Stomach smooth muscle (tissue), 2 donors: ENCODE data around the gene LBX2.

ENCODE experiments used
- H3K27ac ChIP-seq: one replicate; pipeline ENCODE4 v1.7.0; 2013; ENCODE audit warnings: mild to moderate bottlenecking, low read length, inconsistent platforms
- H3K27me3 ChIP-seq, 2 donors: one replicate each; pipeline ENCODE4 v1.7.0; 2013; ENCODE audit warnings: low read length in 2 of 2; ENCODE audit not compliant: insufficient read depth in 2 of 2, control insufficient read depth in 1 of 2
- H3K36me3 ChIP-seq, 2 donors: one replicate each; pipeline ENCODE4 v1.7.0; 2013; ENCODE audit warnings: low read length in 2 of 2; ENCODE audit not compliant: control insufficient read depth in 2 of 2, insufficient read depth in 2 of 2
- H3K4me1 ChIP-seq: one replicate; pipeline ENCODE4 v1.7.0; 2013; ENCODE audit warnings: low read length; ENCODE audit not compliant: control insufficient read depth, insufficient read depth
- H3K4me3 ChIP-seq, 2 donors: one replicate each; pipeline ENCODE4 v1.7.0; 2013; ENCODE audit warnings: low read length in 2 of 2
- H3K9ac ChIP-seq, 2 donors: one replicate each; pipeline ENCODE4 v1.7.0; 2013; ENCODE audit warnings: low read length in 2 of 2, mild to moderate bottlenecking in 1 of 2
- H3K9me3 ChIP-seq, 2 donors: one replicate each; pipeline ENCODE4 v1.7.0; 2013; ENCODE audit warnings: low read length in 2 of 2; ENCODE audit not compliant: control insufficient read depth in 2 of 2
- donor health status: healthy.
- donor health status: Pancreatic carcinoma.

Gene LBX2

DNA sequence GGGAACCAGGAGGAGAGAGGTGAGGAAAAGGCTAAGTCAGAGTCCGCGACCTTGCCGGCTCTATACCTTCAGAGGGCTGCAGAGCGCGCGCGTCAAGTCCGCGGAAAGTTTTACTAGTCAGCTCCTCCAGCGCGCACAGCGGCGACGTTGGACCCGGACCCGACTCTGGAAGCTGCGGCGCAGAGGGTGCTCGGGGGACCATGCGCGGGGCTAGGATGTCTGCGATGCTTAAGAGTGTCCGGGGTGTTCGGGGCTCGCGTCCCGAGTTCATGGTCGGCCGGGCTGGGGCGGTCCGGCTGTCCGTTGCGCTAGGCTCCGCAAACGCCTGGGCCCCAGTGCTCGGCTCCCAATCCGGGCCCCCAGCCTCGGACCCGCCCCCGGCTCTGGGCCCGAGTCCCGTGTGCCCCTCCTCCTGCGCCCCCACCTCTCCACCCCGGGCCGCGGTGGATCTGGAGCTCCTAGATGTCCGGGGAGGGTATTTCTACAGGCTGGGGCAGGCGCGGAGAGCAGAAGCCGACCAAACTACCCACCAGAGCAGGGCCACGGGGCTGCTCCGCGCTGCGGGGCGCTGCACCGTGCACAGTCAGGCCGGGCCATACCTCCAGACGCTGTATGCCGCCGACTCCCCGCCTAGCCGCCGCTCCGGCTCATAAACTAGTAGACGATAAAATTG lies at the start of gene LBX2:
LBX2 (minus strand) TSS at position 337 of the 673 bp plus-strand sequence; CDS start at position 271, 66 bp downstream.
- Histone ChIP-seq H3K27me3 (peaks cover 62 to 72% of the 10 kb centered on the region in 2 donors), H3K4me1 (peaks cover 39% of the 10 kb centered on the region)

GRCh38 chr2:74548285-74548899 lies 49.0 kb upstream of the LBX2 start:
- Histone ChIP-seq H3K36me3 (no peaks in the 10 kb centered on the region), H3K27me3 (peaks cover 0 to 21% of the 10 kb centered on the region in 2 donors), H3K9ac (peak overlapping the region; percentile 63 to 64), H3K9me3 (no peaks in the 10 kb centered on the region), H3K4me3 (peak overlapping the region; percentile 66 to 73), H3K27ac (peak overlapping the region; percentile 49), H3K4me1 (peaks cover 24% of the 10 kb centered on the region)

More for the DNA sequence above, at the start of gene LBX2:
- Histone ChIP-seq H3K27ac (no peak within 1 kb of the TSS), H3K9ac (no peak within 1 kb of the TSS), H3K36me3 (no peaks in the 10 kb centered on the region), H3K4me3 (peak within 1 kb of the TSS; percentile 48 to 64), H3K9me3 (no peaks in the 10 kb centered on the region)

GRCh38 chr2:74546004-74546403 lies 46.6 kb upstream of the LBX2 start:
- no peak overlapping the region for H3K4me3 ChIP-seq
- no peaks in the 10 kb centered on the region for H3K36me3 ChIP-seq
- H3K27ac ChIP-seq: no peak overlapping the region
- H3K27me3 ChIP-seq: peaks cover 0 to 21% of the 10 kb centered on the region in 2 donors
- H3K9me3 ChIP-seq: no peaks in the 10 kb centered on the region
- H3K4me1 ChIP-seq: peaks cover 16% of the 10 kb centered on the region
- no peak overlapping the region for H3K9ac ChIP-seq

DNA sequence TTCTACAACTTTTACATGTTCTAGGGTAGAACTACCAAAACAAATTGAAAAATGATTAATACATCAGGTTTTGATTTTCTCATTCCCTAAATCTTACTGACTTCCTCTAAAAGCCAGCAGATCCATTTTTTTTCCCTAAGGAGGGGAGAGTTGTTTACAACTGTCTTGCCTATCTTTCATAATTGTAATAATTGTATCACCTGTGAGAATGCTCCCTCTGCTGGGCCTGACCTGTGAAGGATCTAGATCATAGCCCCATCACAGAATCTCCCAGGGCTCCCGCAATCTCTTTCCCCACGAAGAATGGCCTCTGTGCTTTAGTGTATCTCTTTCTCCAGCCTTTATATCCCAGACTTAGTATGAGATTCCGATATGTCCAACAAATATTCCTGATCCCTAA lies 45.2 kb upstream of the LBX2 start:
- no peaks in the 10 kb centered on the region for H3K9me3 ChIP-seq
- H3K27ac ChIP-seq: no peak overlapping the region
- peaks cover 0 to 12% of the 10 kb centered on the region in 2 donors for H3K27me3 ChIP-seq
- no peaks in the 10 kb centered on the region for H3K36me3 ChIP-seq
- no peak overlapping the region for H3K9ac ChIP-seq
- no peak overlapping the region for H3K4me3 ChIP-seq
- H3K4me1 ChIP-seq: peaks cover 14% of the 10 kb centered on the region

- no peak overlapping the region for H3K27ac ChIP-seq
Measured at GRCh38 chr2:74542978-74543377, 43.6 kb upstream of the LBX2 start.

DNA sequence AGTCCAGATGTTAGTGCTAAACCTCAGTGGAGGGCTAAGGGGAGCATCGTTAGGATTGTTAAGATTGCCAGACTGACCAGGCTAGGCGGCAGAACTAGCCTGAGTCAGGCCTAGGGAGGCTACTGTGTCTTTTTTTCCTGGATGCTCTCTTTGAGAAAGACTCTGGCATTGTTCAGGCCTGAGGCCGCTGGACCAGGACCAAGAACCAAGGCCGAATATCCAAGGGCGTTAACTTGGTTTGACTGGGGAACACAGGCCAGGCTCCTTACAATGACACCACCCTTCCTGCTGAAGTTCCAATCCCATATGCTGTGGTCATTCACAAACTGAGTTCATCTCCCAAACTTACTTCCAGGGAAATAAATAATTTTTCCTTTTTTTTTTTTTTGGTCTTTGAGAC lies 40.9 kb upstream of the LBX2 start:
- no peaks in the 10 kb centered on the region for H3K36me3 ChIP-seq
- no peaks in the 10 kb centered on the region for H3K9me3 ChIP-seq
- no peak overlapping the region for H3K9ac ChIP-seq
- H3K27ac ChIP-seq: peak overlapping the region; percentile 11
- peaks cover 0 to 3% of the 10 kb centered on the region in 2 donors for H3K27me3 ChIP-seq
- H3K4me1 ChIP-seq: no peaks in the 10 kb centered on the region
- no peak overlapping the region for H3K4me3 ChIP-seq

More at GRCh38 chr2:74542978-74543377, 43.6 kb upstream of the LBX2 start:
- Histone ChIP-seq H3K9me3 (no peaks in the 10 kb centered on the region), H3K4me3 (no peak overlapping the region), H3K27me3 (peaks cover 3% of the 10 kb centered on the region in 2 donors), H3K9ac (no peak overlapping the region), H3K4me1 (no peaks in the 10 kb centered on the region), H3K36me3 (no peaks in the 10 kb centered on the region)

- Histone ChIP-seq H3K9ac (no peak overlapping the region), H3K27ac (no peak overlapping the region), H3K4me1 (no peaks in the 10 kb centered on the region), H3K4me3 (no peak overlapping the region), H3K27me3 (peaks cover 0 to 3% of the 10 kb centered on the region in 2 donors), H3K36me3 (peaks cover 0 to 3% of the 10 kb centered on the region in 2 donors), H3K9me3 (no peaks in the 10 kb centered on the region)
Measured at GRCh38 chr2:74538881-74539339, 39.5 kb upstream of the LBX2 start.

- H3K9me3 ChIP-seq: no peaks in the 10 kb centered on the region
- no peak overlapping the region for H3K27ac ChIP-seq
- no peak overlapping the region for H3K9ac ChIP-seq
- H3K4me1 ChIP-seq: no peaks in the 10 kb centered on the region
- no peak overlapping the region for H3K4me3 ChIP-seq
- peaks cover 0 to 3% of the 10 kb centered on the region in 2 donors for H3K27me3 ChIP-seq
- peaks cover 6 to 14% of the 10 kb centered on the region in 2 donors for H3K36me3 ChIP-seq
Measured at GRCh38 chr2:74537140-74537539, 37.7 kb upstream of the LBX2 start.

DNA sequence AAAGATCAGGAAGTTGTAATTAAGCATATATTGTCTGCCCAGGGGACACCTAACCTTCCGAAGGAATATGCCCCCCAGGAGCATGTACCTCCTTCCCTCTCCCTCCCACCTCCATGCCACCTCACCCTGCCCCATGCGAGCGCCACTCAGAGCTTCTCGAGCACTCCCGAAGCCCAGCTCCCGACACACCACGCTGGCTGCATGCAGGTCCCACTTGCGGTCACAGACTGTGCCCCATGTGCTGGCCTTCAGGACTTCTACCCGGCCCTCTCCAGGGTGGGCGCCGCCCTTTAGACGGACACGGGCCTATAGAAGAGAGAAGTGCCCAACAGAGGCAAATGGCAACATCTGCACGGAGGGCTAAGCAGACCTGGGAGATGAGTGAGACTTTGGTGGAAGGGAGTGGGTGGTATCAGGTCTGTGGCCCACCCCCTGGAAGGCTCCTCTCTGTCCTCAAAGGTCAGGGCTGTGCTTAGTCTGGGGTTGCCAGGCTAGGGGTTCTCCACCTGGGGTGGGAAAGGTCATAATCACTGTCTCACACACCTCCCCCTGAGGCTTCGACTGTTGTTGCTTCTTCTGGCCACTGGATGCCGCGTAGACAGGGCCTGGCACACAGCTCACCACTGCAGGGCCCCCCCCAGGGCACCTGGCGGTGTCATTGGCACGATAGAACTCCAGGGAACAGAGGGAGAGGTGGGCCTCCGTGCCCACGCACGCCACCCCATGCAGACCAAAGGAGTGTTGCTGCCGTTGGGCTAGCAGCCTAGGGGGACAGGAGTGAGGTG lies 37.0 kb upstream of the LBX2 start:
- Histone ChIP-seq H3K27me3 (peaks cover 0 to 3% of the 10 kb centered on the region in 2 donors), H3K9me3 (no peaks in the 10 kb centered on the region), H3K4me3 (no peak overlapping the region), H3K27ac (no peak overlapping the region), H3K9ac (no peak overlapping the region), H3K4me1 (peaks cover 4% of the 10 kb centered on the region), H3K36me3 (peaks cover 6 to 19% of the 10 kb centered on the region in 2 donors)

- H3K9me3 ChIP-seq: no peaks in the 10 kb centered on the region
- H3K27me3 ChIP-seq: peaks cover 0 to 3% of the 10 kb centered on the region in 2 donors
- H3K4me3 ChIP-seq: no peak overlapping the region
- no peak overlapping the region for H3K9ac ChIP-seq
- H3K4me1 ChIP-seq: peaks cover 12% of the 10 kb centered on the region
- no peak overlapping the region for H3K27ac ChIP-seq
- H3K36me3 ChIP-seq: peaks cover 6 to 19% of the 10 kb centered on the region in 2 donors
Measured at GRCh38 chr2:74535440-74535965, 36.1 kb upstream of the LBX2 start.
